ENCODE measurements around the gene PCGF3. TPM values are rescaled to one million over a fixed set of nuclear protein-coding genes. Genes with fewer than 3 reads are reported as not detected.
A peak's percentile ranks its signal among the peaks of the same experiment; 100 is the strongest.

The PCGF3 gene
- total RNA-seq, 1 experiment from 2014 or later = 83.9 TPM

GRCh38 chr4:683247-683897 lies 22.3 kb upstream of the PCGF3 start:
- Histone ChIP-seq H3K27ac (ENCODE audit: low read depth, low read length, poor library complexity, severe bottlenecking) (peak overlapping the region; percentile 22), H3K9me3 (ENCODE audit: low read depth, low read length, poor library complexity, severe bottlenecking) (no peaks in the 10 kb centered on the region), H3K27me3 (replicated peaks; ENCODE audit: insufficient read depth, low read depth, low read length, poor library complexity) (no peaks in the 10 kb centered on the region), H3K36me3 (ENCODE audit: insufficient read depth, low read length, poor library complexity, severe bottlenecking) (no peaks in the 10 kb centered on the region), H3K4me3 (ENCODE audit: low read depth, low read length, poor library complexity, severe bottlenecking) (no peak overlapping the region), H3K4me1 (ENCODE audit: insufficient read depth, low read length, poor library complexity, severe bottlenecking) (peaks cover 4% of the 10 kb centered on the region)
- ChIA-PET CTCF (interaction anchor here (0.6 to 1.0 kb wide), 7 partner anchors 11 to 562 kb away, joined by 3 to 4 read pairs (median 3); no protein-coding TSS in a partner anchor), POLR2A (ENCODE audit: low non-redundant PET) (no interaction called here)
- no peak for DNase-seq (ENCODE audit: low spot score)
- intact Hi-C loops (cut with micrococcal nuclease; ENCODE audit: unreplicated experiment) = no loop called here
- TF ChIP-seq CTCF (conservative IDR thresholded peaks at IDR 0.05; ENCODE audit: low read depth, low read length) (no peak), EZH2 (IDR thresholded peaks at IDR 0.05; ENCODE audit: borderline replicate concordance, low read depth, low read length, poor library complexity, severe bottlenecking) (no peak)
- no TSS peak for BruUV-seq (replicated peaks)

GRCh38 chr4:683982-684622 lies 21.5 kb upstream of the PCGF3 start:
- Histone ChIP-seq H3K9me3 (ENCODE audit: low read depth, low read length, poor library complexity, severe bottlenecking) (no peaks in the 10 kb centered on the region), H3K27me3 (replicated peaks; ENCODE audit: insufficient read depth, low read depth, low read length, poor library complexity) (no peaks in the 10 kb centered on the region), H3K4me1 (ENCODE audit: insufficient read depth, low read length, poor library complexity, severe bottlenecking) (peaks cover 4% of the 10 kb centered on the region), H3K4me3 (ENCODE audit: low read depth, low read length, poor library complexity, severe bottlenecking) (no peak overlapping the region), H3K27ac (ENCODE audit: low read depth, low read length, poor library complexity, severe bottlenecking) (peak overlapping the region; percentile 22), H3K36me3 (ENCODE audit: insufficient read depth, low read length, poor library complexity, severe bottlenecking) (no peaks in the 10 kb centered on the region)
- BruUV-seq (replicated peaks) = no TSS peak
- peak; percentile 91 for TF ChIP-seq CTCF (conservative IDR thresholded peaks at IDR 0.05; ENCODE audit: low read depth, low read length)
- TF ChIP-seq EZH2 (IDR thresholded peaks at IDR 0.05; ENCODE audit: borderline replicate concordance, low read depth, low read length, poor library complexity, severe bottlenecking) = no peak
- intact Hi-C loops (cut with micrococcal nuclease; ENCODE audit: unreplicated experiment) = no loop called here
- POLR2A ChIA-PET (ENCODE audit: low non-redundant PET) = no interaction called here
- DNase-seq (ENCODE audit: low spot score) = peak; percentile 79
- CTCF ChIA-PET = interaction anchor here (0.6 to 1.0 kb wide), 8 partner anchors 10 to 584 kb away, joined by 3 to 4 read pairs (median 3); no protein-coding TSS in a partner anchor

- DNase-seq (ENCODE audit: low spot score) = no peak
- Histone ChIP-seq H3K4me1 (ENCODE audit: insufficient read depth, low read length, poor library complexity, severe bottlenecking) (peaks cover 4% of the 10 kb centered on the region), H3K4me3 (ENCODE audit: low read depth, low read length, poor library complexity, severe bottlenecking) (no peak overlapping the region), H3K9me3 (ENCODE audit: low read depth, low read length, poor library complexity, severe bottlenecking) (no peaks in the 10 kb centered on the region), H3K27ac (ENCODE audit: low read depth, low read length, poor library complexity, severe bottlenecking) (no peak overlapping the region), H3K36me3 (ENCODE audit: insufficient read depth, low read length, poor library complexity, severe bottlenecking) (no peaks in the 10 kb centered on the region), H3K27me3 (replicated peaks; ENCODE audit: insufficient read depth, low read depth, low read length, poor library complexity) (no peaks in the 10 kb centered on the region)
- POLR2A ChIA-PET (ENCODE audit: low non-redundant PET) = no interaction called here
- BruUV-seq (replicated peaks) = no TSS peak
- CTCF ChIA-PET = interaction anchor here (0.6 to 1.0 kb wide), 2 partner anchors 85 to 583 kb away, joined by 3 read pairs; no protein-coding TSS in a partner anchor
- intact Hi-C loops (cut with micrococcal nuclease; ENCODE audit: unreplicated experiment) = no loop called here
- TF ChIP-seq CTCF (conservative IDR thresholded peaks at IDR 0.05; ENCODE audit: low read depth, low read length) (no peak), EZH2 (IDR thresholded peaks at IDR 0.05; ENCODE audit: borderline replicate concordance, low read depth, low read length, poor library complexity, severe bottlenecking) (no peak)
Observed at GRCh38 chr4:684623-685327, 20.9 kb upstream of the PCGF3 start.

Measured in A673 (cell line).